NCI-H146 treated with DMSO at 0.1 percent for 48 hours (cell line): ENCODE results near the gene ARHGAP22.

Experiments used
- DNase-seq: peaks from one replicate; lab custom pipeline; 2025; ENCODE audit not compliant: unreplicated experiment; lab: John Stamatoyannopoulos, UW

ARHGAP22 gene

DNA sequence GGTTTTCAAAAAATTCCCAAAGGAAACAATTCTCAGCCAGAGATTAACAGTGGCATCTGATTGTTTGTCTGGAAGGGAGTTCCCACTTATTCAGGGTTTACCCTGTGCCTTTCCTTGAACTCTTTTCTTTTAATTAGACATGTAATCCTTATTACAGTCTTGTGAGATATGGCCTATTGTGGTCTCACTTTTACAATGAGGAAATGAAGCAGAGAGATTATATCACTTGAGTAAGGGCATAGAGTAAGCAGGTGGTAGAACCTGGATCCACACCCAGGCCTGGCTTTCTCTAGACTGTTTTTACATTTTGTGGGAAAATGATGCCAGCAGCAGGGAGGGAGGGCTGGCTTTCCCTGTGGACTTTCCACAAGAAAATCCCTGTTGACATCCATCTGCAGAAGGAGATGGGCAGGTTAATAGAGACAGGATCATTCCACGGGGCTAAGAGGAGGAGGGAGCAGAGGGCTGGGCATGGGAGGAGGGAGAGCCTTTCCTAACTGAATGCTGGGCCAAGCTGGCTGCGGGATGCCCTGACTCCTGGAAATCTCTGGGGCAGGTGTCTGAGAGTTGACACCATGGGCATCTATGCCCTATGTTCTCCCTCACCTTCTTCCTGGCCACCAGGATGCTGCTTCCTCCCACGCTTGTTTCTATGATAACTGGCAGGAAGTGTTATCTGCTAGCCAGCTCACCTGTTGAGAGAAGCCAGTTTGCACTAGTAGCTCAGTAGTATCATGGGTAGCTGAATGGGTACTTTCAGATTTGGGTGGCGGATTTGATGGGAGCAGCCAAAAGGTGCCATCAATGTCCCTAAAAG, 28.7 kb upstream of the ARHGAP22 start:
- DNase-seq: no peak

DNA sequence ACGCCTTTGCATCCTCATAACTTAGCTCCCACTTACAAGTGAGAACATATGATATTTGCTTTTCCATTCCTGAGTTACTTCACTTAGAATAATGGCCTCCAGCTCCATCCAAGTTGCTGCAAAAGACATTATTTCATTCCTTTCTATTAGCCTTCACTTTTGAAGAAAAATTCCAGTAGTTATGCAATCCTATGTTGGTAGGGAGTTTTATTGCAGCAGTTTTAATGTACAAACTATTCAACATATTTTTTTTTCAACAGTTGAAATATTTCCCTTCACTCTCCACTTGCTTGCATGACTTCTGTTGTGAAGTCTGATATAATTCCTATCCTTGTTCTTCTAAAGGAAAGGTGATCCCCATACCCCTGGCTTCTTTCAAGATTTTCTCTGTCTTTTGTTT, 27.3 kb upstream of the ARHGAP22 start:
- no peak for DNase-seq

DNA sequence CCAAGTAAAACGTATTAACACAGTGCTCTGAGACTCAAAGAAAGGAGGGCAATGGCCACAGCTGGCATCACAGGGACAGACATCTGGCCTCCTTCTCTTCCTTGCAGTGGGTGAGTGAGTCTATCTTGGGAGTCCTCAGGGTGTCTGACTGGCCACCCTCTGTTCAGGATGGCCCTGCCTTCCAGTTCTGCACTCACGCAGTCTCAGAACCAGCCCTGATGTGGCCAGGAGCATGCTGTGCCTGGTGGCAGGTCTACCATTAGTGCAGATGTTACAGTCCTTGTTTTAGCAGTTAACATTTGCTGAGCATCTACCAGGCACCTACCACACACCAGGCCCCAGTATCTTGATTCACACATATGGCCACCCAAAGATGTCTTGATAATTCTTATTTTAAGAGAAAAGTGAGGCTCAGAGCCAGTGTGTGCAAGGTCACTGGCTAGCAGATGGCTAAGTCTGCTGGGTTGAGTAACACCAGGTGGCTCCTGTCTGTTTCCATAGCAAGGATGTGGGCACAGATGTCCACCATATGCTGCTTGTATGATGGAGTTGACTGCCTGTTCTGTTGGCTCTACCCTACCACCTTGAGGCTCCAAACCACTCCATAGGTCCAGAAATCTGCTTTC, 23.2 kb upstream of the ARHGAP22 start:
- DNase-seq: no peak

DNA sequence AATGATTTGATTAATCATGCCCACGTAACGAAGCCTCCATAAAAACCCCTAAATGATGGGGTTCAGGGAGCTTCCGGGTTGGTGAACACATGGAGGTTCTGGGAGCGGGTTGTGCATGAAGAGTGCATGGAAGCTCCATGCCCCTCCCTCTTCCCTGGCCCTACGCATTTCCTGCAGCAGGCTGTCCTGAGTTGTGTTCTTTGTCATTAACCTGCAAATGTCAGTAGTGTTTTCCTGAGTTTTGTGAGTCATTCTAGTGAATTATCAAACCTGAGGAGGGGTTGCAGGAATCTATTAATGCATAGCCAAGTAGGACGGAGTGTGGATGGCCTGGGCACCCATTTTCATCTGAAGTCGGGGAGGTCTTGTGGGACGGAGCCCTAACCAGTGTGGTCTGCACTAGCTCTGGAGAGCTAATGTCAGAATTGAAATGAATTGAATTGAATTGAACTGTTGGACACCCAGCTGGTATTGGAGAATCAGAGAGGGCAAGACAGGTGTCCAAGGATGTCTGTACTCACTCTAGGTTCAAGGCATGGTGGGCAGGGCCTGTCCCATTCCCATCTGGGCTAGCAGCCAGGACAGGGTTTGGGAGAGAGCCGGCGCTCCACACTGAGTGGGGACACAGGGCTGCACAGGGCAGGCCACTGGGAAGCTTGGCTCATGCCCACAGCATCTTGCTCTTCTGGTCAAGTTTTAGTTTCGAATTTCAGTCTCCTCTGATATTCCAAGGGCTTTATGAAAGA, 22.3 kb upstream of the ARHGAP22 start:
- no peak for DNase-seq

DNA sequence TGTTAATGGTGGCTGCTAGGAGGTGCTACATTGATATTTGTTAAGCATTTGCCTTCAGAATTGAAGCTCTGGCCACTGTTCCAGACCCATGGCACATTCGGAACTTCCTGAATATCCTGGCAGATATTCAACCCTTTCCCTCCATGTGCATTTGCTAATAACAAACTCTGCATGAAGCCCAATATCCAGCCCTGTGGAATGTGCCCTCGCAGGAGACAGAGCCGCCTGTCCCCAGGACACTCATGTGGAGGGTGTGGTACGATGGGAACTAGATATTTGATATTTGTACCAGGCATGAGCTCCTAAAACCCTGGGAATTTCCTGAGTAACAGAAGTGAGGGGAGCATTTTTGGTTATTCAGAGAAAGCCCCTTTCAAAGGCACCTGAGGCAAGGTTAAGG, 21.6 kb upstream of the ARHGAP22 start:
- DNase-seq: no peak

DNA sequence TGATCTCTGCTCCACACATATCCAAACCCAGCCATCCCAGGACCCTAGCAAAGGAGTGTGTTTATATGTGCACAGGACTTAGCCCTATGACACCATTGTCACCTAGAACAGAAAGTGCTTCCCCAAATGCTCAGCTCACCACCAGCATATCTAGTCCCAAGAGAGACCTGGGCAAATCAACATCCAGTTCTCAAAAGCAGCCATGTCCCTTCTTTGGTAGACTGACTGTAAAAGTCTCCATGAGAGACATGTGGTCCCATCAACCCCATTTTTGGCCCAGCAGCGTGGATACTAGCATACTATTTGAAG, 20.9 kb upstream of the ARHGAP22 start:
- no peak for DNase-seq

DNA sequence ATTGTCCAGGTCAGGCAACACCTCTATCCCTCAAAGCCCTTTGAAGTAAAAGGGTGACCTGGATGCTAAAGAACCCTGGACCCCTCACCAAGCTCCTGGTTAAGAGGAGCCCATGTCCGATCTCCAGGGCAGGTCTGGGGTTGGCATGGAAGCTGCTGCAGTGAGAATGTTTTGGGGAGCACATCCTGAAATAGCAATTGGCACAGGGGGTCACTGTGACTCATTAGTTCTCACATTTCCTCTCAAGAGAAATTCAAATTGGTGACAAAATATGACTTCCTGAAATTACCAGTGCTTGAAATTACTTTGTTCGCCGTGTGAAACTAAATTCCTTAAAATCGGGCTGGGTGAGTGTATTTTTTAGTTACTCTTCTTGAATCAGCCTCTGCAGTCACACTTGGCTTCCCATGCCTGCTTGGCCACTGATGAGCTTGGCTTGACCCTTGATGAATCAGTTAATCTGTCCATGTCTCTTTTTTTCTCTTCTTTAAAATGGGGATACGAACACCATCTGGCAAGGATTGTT, 18.8 kb upstream of the ARHGAP22 start:
- DNase-seq: no peak

DNA sequence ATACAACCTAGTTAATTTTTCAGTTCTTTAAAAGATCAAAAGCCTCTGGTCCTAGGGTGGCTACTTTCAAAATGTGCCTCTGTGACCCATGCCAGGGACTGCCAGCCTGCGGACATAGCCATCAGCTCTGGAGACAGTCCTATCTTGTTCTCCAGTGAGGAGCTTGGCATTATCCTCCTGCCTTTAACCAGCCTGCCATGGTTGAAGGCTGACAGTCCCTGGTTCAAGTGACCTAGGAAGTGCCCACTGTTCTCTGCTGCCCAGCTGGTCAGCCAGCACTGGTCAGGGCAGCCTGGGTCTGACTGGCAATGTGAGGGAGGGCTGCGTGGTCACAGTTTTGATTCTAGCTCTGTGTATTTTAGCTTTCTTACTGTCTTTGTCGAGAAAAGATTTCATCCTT, 18.1 kb upstream of the ARHGAP22 start:
- DNase-seq: no peak

DNA sequence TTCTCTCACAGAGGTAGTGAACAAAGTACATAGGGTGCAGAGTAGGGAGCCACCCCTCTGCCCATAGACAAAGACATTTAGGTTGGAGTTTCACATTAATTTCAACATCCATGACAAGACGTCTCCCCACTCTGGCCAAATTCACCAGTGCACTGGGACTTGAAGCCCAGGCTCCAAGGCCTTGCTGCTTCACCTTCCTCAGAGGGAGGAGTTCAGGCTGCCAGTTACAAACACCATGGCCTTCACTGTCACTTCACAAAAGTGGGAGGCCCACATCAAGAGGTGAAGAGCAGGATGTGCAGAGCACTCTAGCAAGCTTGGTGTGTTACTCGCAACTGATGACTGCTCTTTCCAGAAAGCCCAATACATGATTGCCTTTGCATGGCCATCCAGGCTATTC, 15.8 kb upstream of the ARHGAP22 start:
- no peak for DNase-seq

DNA sequence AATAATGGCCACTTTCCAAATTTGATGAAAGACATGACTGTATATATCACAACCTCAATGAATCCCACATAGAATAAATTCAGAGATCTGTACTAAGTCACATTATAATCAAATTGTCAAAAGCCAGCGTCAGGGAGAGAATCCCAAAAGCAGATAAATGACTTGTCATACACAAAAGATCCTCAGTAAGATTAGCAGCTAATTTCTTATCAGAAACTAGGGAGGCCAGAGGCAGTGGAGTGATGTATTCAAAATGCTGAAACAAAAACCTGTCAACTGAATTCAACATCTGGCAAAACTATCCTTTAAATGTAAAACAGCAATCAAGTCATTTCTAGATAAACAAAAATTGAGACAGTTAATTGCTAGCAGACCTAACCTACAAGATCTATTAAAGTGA, 11.6 kb upstream of the ARHGAP22 start:
- no peak for DNase-seq

DNA sequence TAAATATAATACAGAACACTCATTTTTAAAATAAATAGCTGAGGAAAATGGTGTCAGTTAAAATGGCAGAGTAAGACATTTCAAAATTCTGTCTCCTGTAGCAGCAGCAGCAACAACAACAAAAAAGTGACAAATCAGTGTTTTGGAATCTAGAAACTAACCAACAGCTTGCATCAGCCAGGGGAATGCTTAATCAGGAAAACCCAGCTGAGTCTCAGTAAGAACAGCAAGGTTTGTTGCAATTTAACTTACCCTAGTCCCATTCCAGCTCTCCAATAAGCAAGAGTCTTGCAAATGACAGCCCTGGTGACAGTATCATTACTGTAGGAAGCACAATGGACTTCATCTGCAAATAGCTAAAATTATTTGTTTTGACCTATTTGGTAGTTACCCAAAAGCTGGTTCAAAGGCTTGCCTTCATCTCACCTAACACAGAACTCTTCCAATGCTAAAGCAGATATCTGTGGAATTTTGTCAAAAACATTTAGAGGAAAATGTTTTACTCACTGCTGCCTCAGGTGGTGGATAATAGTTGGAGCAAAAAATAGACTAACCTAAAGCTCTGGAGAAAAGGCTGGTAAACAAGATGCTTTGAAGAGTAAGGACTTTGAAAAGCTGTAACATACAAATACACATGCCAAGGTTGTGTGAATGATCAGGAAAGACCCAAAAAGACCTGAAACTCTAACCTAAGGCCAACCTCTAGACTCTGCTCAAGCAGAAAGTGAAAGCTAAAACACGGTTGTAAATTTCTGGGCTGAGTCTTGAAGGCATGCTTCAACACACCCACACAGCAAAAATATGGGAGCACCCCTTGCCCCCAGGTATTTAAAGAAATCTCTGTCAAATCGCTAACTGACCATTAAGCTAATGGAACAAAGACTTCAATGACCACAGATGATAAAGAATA, 9.9 kb upstream of the ARHGAP22 start:
- DNase-seq: no peak

DNA sequence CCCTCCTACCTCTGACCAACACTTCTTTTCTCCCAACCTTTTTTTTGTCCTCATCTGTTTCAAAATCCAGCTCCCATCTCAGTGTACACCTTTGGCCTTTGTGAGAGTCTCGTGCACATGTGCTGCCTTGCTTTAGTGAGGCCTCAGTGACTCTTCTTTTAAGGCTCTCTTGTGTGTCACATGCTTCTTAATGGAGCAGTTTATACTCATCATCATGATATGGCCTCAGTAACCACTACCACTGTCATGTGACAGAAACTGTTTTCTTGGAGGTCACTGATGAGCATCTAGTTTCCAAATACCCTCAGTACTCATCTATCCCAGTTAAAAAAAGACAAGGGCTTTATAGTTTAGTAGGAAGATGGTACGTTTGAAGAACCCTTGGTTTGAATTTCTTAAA, 8.1 kb upstream of the ARHGAP22 start:
- no peak for DNase-seq

DNA sequence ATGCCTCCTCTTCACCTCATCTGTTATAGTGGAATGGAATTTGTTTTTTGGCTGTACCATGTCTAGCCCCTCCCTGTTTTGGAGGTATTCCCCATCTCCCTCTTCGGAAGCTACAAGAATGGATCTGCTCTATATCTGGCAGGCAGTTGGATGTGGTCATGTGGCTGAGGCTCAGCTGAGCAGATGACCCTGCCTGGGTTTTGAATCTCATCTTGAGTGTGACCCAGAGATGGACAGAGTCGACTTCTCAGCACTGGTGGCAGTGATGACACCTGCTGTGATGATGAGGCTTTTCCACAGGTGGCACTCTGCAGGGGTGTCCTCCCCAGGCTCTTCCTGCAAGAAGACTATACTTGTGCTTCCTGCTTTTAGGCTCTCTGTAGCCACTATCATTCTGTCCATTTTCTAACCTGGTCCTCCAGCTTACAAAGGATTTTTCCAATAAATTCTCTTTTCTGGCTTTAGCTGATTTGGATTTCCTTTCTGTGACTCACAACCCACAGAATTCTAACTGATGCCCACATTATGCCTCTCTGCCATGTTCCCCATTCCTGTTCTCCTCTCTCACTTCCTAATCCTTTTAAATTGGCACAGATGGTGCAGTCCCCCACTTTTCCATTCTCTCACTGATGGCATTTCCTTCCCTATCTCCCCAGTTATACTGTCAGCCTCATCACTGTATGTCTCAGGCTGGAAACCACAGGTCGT, 7.5 kb upstream of the ARHGAP22 start:
- peak; percentile 35 for DNase-seq

DNA sequence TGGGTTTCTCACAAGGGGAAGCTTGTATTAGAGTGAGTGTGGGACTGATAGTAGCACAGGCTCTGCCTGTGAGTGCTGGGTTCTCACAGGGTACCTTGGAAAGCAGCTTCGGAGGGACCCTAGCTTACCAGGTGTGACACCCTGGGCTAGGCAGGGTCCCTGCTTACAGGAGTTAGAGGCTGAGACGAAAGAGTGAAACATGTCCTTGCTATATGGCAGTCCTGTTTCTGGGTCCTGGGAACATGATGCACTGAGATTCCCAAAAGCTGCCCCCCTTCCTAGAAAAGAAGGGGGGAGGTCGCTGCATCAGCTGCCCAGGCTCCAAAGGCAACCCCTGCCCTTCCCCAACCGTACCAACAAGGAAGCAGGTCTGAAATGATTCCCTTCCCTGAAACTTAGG, 6.3 kb upstream of the ARHGAP22 start:
- DNase-seq: no peak

DNA sequence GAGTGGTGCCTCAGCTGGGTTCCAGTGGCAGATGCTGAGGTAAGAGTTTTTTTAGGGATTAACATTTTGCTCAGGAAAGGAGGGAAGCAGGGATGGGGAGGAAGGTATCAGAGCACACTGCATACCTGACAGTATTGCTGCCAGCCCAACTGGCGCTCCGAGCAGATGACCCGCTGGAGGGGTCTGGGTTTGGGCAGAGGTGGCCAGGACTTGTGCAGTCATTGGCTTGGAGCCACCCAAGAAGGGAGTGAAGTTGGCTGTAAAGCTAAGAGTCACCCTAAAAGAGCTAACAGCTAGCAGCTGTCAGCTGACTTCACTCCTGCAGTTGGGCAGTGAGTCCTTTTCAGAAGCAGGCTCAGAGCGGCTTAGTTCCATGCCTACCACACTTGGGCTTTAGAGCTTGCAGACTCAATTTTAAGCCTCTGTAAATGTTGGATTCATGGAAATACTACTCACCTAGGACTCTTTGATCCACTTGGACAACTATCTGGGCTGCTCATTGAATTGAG, 5.8 kb upstream of the ARHGAP22 start:
- no peak for DNase-seq

DNA sequence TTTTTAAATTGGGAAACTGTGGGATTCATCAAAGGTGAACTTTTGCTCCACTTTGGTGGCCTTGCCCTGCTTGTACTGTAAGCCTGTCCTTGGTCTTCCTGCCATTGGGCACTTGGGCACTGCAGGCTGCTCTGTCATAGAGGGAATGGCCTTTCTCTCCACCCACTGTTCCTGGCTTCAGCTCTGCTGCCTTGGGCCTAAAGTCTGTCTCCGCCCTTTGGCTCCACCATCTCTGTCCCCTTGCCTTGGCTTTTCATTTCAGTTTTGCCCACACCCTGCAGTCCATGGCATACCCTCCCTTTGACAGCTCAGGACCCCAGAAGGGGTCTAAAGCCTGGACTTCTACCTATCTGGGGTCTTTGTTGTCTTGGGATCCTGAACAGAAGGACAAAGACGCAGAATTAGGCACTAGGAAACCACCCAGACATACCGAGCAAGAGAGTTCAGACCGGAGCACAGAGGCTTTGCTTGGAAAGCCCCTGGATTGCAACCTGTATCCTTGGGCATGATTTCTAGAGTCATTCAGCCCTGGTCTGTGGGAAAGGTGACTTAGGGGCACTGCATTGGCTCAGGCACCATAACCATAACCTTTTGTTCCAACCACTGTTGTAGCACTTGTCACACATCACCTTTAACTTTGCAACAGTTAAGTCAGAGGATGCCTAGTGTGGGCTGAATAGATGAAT, 5.2 kb upstream of the ARHGAP22 start:
- no peak for DNase-seq

DNA sequence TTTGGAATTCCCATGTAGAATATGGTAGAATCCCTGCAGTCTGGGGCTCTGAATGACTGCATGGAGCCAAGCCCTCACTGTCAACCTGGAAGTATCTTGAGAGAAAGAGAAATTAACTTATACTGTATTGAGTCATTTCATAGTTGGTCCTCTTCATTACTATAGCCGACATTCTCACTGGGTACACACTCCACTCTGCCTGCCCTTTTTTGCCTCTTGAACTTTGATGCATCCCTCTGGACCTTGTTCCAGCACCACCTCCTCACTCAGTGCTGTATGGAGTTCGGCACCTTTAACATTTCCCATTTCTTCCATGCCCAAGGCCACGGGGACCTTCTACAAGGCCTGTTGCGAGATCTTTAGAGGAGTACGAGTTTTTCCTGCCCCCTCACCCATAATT, 4.6 kb upstream of the ARHGAP22 start:
- no peak for DNase-seq

DNA sequence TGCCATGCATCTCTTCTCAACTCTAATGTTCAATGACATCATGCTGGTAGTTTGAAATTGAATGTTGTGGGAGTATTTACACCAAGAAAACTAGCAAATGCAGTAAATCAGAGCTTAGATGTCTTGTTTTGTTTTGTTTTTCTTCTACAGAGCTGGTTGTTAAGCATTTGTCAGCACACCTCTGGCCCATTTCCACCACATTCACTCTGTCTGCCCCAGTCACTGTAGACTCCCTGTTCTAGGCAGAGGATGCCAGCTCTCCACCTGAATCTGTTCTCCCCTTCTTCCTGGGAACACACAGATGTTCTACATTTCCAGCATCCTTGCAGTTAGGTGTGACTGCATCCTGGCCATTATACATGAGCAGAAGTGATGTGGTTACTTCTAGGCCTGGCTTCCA, 4.1 kb upstream of the ARHGAP22 start:
- DNase-seq: no peak

DNA sequence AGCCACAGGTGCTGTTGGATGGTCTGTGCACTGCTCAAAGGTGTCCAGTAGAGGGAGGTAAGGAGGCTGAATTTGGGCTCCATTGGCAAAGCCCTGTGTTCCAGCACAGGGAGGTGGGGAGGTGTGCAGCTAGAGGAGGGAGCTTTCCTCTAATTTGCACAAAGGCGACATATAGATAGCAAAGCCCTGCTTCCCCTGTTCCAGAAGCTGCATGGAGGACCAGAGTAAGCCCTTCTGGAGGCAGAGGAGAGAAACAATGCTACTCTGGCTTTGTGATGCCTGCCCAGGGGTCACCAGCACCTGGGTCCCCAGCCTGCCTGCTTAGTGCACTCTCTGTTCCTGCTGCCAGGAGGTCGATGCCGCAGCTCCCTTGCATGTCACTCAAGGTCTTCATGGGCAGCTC, 3.4 kb upstream of the ARHGAP22 start:
- DNase-seq: peak; percentile 44
